UCSD-AML1 (cell line): ENCODE measurements around the gene PSMG4.

Experiments
- DNase-seq: peaks from one replicate; lab custom pipeline; 2025; ENCODE audit not compliant: unreplicated experiment; lab: John Stamatoyannopoulos, UW

Gene PSMG4

GRCh38 chr6:3250231-3250675 is 8.5 kb upstream of the PSMG4 start:
- DNase-seq, result no peak

GRCh38 chr6:3251462-3252314 is 7.1 kb upstream of the PSMG4 start:
- DNase-seq, result peak; percentile 75

GRCh38 chr6:3252369-3252768 is 6.4 kb upstream of the PSMG4 start:
- DNase-seq, result peak; percentile 33

GRCh38 chr6:3252861-3253596 is 5.7 kb upstream of the PSMG4 start:
- no peak for DNase-seq

- no peak for DNase-seq
Measured at GRCh38 chr6:3253597-3253961, 5.2 kb upstream of the PSMG4 start.

GRCh38 chr6:3258201-3258600 is 546 bp upstream of the PSMG4 start:
- no peak for DNase-seq

GRCh38 chr6:3259491-3259958 is 778 bp downstream of the PSMG4 start:
- peak; percentile 49 for DNase-seq

- DNase-seq, result no peak
Measured at GRCh38 chr6:3260296-3260695, 1.5 kb downstream of the PSMG4 start.

- DNase-seq, result no peak
Measured at GRCh38 chr6:3260772-3261517, 2.2 kb downstream of the PSMG4 start.

GRCh38 chr6:3261518-3261820 is 2.7 kb downstream of the PSMG4 start:
- DNase-seq, result no peak

- no peak for DNase-seq
Measured at GRCh38 chr6:3261921-3262320, 3.2 kb downstream of the PSMG4 start.

GRCh38 chr6:3263096-3263495 is 4.3 kb downstream of the PSMG4 start:
- no peak for DNase-seq

- no peak for DNase-seq
Measured at GRCh38 chr6:3264356-3264755, 5.6 kb downstream of the PSMG4 start.

- DNase-seq, result no peak
Measured at GRCh38 chr6:3265671-3266070, 6.9 kb downstream of the PSMG4 start.

GRCh38 chr6:3266170-3266569 is 7.4 kb downstream of the PSMG4 start:
- no peak for DNase-seq

- no peak for DNase-seq
Measured at GRCh38 chr6:3267162-3267561, 8.4 kb downstream of the PSMG4 start.

GRCh38 chr6:3268680-3269079 is 9.9 kb downstream of the PSMG4 start:
- no peak for DNase-seq

GRCh38 chr6:3269281-3269975 is 10.7 kb downstream of the PSMG4 start:
- no peak for DNase-seq

- no peak for DNase-seq
Measured at GRCh38 chr6:3270258-3270657, 11.5 kb downstream of the PSMG4 start.

GRCh38 chr6:3271756-3272155 is 13.0 kb downstream of the PSMG4 start:
- no peak for DNase-seq

GRCh38 chr6:3272911-3273547 is 14.3 kb downstream of the PSMG4 start:
- no peak for DNase-seq
